IgD-negative memory B cell (primary cell): ENCODE measurements around the gene HSPB1. TPM values are rescaled to one million over a fixed set of nuclear protein-coding genes. Genes with fewer than 3 reads are reported as not detected.

Source experiments
- H3K27ac Mint-ChIP-seq, 3 donors: one replicate each; pipeline ENCODE4 v1.8.0; 2020 to 2022; ENCODE audit warnings: mild to moderate bottlenecking in 3 of 3, mixed read lengths in 3 of 3, moderate library complexity in 1 of 3
- H3K27me3 Mint-ChIP-seq: one replicate; pipeline ENCODE4 v1.8.0; 2021; ENCODE audit warnings: mixed read lengths
- H3K36me3 Mint-ChIP-seq: one replicate; pipeline ENCODE4 v1.8.0; 2020; ENCODE audit warnings: mild to moderate bottlenecking, mixed read lengths
- H3K4me1 Mint-ChIP-seq, 3 donors: one replicate each; pipeline ENCODE4 v1.8.0; 2020 to 2022; ENCODE audit warnings: mixed read lengths in 3 of 3, mild to moderate bottlenecking in 1 of 3
- H3K4me3 Mint-ChIP-seq, 4 donors: one replicate each; pipeline ENCODE4 v1.8.0; 2020 to 2022; ENCODE audit warnings: mild to moderate bottlenecking in 4 of 4, mixed read lengths in 4 of 4, moderate library complexity in 3 of 4
- H3K9me3 Mint-ChIP-seq, 3 donors: one replicate each; pipeline ENCODE4 v1.8.0; 2020 to 2021; ENCODE audit warnings: mixed read lengths in 3 of 3, mild to moderate bottlenecking in 1 of 3
- polyA plus RNA-seq: library from polyadenylated mRNA; unstranded; fragments of 300-500 nt; fragmentation: Illumina TruSeq; gene quantifications from one replicate; pipeline ENCODE4 v1.2.3, GENCODE V29; 2021

HSPB1 gene
- polyA plus RNA-seq, 1 donor from 2014 or later = 76.4 TPM

DNA sequence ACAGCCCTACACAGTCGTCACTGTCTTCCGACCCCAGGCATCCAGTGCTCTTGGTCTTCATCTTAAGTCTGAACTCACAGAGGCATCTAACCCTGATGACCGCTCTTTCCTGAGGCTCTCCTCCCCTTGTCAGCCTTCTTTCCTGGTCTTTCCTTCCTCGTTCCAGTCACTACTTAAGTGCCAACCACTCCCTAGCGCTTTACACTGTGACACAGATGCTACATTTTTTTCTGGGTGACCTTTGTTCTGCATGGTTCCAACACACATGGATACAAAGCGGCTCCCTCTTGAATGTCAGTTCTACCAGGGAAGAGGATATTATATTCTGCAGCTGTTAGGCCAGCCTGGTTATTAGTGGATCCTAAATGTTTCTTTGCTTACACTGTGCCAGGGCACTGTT lies 43.6 kb downstream of the HSPB1 start:
- peak overlapping the region in 1 of 3 donors; percentile 1 for H3K27ac Mint-ChIP-seq
- H3K4me3 Mint-ChIP-seq = no peak overlapping the region
- H3K4me1 Mint-ChIP-seq = peaks cover 18 to 34% (median 27%) of the 10 kb centered on the region in 3 donors

DNA sequence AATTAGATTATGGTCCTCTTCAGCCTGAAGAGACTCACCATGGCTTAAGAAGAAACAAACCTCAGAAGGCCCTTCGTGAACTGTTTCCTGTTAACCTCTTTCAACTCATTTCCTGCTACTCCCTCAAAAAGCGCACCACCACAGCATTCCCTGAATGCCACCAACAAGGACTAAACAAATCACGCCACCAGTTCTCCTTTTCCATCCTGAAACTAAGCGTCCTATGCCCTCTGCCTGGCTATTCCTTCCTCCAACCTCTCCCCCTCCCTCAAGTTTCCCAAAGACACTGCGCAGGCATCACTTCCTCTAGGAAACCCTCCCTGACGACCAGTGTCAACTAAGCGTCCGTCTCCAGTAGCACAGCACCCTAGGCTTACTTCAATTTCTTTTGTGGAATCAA lies 44.3 kb downstream of the HSPB1 start:
- H3K27ac Mint-ChIP-seq = no peak overlapping the region
- H3K4me1 Mint-ChIP-seq = peaks cover 20 to 36% (median 34%) of the 10 kb centered on the region in 3 donors
- peaks cover 6% of the 10 kb centered on the region for H3K36me3 Mint-ChIP-seq
- H3K9me3 Mint-ChIP-seq = no peaks in the 10 kb centered on the region
- H3K4me3 Mint-ChIP-seq = no peak overlapping the region
- no peaks in the 10 kb centered on the region for H3K27me3 Mint-ChIP-seq

More for the DNA sequence above, 43.6 kb downstream of the HSPB1 start:
- H3K27me3 Mint-ChIP-seq = no peaks in the 10 kb centered on the region
- H3K36me3 Mint-ChIP-seq = peaks cover 6% of the 10 kb centered on the region
- no peaks in the 10 kb centered on the region for H3K9me3 Mint-ChIP-seq

DNA sequence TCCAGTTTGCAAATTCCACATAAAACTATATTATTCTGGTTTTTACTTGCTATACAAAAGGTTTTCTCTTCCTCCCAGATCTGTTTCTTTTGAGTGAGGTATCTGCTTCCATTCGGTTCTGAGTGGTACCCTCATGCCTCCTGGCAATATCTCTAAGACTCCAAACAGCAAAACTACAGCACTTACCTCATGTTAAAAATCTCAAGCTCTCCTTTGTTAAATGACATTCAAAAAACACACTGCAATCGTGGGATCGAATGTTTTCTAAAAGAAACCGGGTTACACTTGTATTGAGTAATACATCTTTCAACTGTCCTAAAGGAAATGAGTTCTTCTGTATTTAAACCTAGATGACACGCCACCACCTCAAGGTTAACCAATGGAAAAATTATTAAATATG lies 45.2 kb downstream of the HSPB1 start:
- H3K36me3 Mint-ChIP-seq = peaks cover 6% of the 10 kb centered on the region
- H3K9me3 Mint-ChIP-seq = no peaks in the 10 kb centered on the region
- H3K4me3 Mint-ChIP-seq = no peak overlapping the region
- H3K27ac Mint-ChIP-seq = no peak overlapping the region
- no peaks in the 10 kb centered on the region for H3K27me3 Mint-ChIP-seq
- peaks cover 20 to 36% (median 33%) of the 10 kb centered on the region in 3 donors for H3K4me1 Mint-ChIP-seq

DNA sequence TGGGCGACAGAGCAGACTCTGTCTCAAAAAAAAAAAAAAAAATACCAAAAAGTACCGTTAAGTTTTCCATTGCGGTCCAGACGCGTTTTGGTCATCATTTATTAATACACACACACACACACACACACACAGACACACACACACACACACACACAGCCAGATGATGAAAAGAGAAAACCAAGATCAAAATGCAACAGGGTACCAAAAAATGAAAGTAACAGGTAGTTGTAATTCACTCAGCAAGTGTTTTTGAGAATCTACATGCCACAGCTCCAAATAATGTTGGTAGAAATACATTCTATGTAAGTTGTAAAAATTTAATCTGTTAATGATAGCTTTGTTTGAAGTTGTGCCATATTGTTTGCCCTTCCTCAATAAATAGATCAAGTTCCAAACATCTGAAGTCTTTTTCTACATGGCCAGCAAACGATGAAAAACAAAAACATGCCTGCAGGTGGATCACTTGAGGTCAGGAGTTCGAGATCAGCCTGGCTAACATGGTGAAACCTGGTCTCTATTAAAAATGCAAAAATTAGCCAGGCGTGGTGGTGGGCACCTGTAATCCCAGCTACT lies 46.9 kb downstream of the HSPB1 start:
- Mint-ChIP-seq H3K27me3 (no peaks in the 10 kb centered on the region), H3K4me3 (no peak overlapping the region), H3K9me3 (no peaks in the 10 kb centered on the region), H3K27ac (no peak overlapping the region), H3K4me1 (peaks cover 23 to 34% (median 25%) of the 10 kb centered on the region in 3 donors), H3K36me3 (peaks cover 6% of the 10 kb centered on the region)

DNA sequence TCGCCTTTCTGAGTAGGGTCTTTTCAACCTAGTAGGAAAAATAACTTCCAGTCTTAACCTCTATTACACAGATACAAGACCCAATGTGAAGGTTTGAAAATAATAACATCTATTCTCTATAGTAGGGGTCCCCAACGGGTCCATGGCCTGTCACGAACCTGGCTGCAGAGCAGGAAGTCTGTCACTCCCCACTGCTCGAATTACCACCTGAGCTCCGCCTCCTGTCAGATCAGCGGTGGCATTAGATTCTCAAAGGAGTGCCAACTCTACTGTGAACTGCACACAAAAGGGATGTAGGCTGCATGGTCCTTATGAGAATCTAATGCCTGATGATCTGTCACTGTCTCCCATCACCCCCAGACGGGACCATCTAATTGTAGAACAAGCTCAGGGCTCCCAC lies 48.9 kb downstream of the HSPB1 start:
- H3K9me3 Mint-ChIP-seq = no peaks in the 10 kb centered on the region
- H3K4me1 Mint-ChIP-seq = peaks cover 27 to 46% (median 33%) of the 10 kb centered on the region in 3 donors
- H3K36me3 Mint-ChIP-seq = peaks cover 6% of the 10 kb centered on the region
- H3K27ac Mint-ChIP-seq = peak overlapping the region in 1 of 3 donors; percentile 75
- H3K4me3 Mint-ChIP-seq = peak overlapping the region in 3 of 4 donors; percentile 27 to 36 (median 30)
- no peaks in the 10 kb centered on the region for H3K27me3 Mint-ChIP-seq

DNA sequence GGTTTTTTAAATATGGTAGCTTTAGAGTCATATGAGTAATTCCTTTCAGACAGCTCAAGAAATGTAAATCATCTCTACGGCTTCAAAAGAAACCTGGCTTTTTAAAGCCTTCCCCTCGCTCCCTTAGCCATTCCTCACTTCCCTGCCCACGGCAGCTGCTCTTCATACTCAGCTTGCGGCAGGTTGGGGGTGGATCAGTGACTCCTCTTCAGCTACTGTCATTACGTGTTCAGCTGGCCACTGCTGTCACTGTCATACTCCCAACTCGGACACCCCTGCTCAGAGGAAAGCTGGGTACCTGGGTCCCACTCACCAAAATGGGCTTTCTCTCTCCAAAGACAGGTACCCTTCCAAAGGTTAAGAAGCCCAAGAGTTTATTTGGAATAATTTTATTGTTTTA lies 49.7 kb downstream of the HSPB1 start:
- Mint-ChIP-seq H3K27me3 (no peaks in the 10 kb centered on the region), H3K36me3 (peaks cover 6% of the 10 kb centered on the region), H3K9me3 (no peaks in the 10 kb centered on the region), H3K4me1 (peaks cover 33 to 49% (median 38%) of the 10 kb centered on the region in 3 donors), H3K27ac (peak overlapping the region in 1 of 3 donors; percentile 75), H3K4me3 (no peak overlapping the region)

DNA sequence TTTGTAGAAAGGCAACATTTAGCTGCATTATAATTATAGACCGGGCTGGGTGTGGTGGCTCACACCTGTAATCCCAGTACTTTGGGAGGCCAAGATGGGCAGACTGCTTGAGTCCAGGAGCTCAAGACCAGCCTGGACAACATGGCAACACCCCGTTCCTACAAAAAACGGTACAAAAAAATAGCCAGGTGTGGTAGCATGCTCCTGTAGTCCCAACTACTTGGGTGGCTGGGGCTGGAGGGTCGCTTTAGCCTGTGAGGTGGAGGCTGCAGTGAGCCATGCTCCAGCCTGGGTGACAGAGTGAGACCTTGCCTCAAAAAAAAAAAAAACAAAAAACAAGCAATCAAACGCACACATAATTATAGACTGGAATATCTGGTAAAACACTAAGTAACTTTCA lies 51.3 kb downstream of the HSPB1 start:
- Mint-ChIP-seq H3K4me3 (peak overlapping the region in 1 of 4 donors; percentile 38), H3K36me3 (peaks cover 6% of the 10 kb centered on the region)

More for the DNA sequence above, 51.3 kb downstream of the HSPB1 start:
- H3K27me3 Mint-ChIP-seq = no peaks in the 10 kb centered on the region
- H3K9me3 Mint-ChIP-seq = no peaks in the 10 kb centered on the region
- H3K4me1 Mint-ChIP-seq = peaks cover 41 to 51% (median 44%) of the 10 kb centered on the region in 3 donors
- no peak overlapping the region for H3K27ac Mint-ChIP-seq

Other genes with a start within 250 kb of the HSPB1 start
- gene SRRM3, start 100.8 kb upstream of the HSPB1 start, polyA plus RNA-seq = not detected
- gene YWHAG, start 56.3 kb downstream of the HSPB1 start, polyA plus RNA-seq = 3.5 TPM
- gene SSC4D, start 107.0 kb downstream of the HSPB1 start, polyA plus RNA-seq = not detected
- 4.1 TPM for gene ZP3, start 122.3 kb downstream of the HSPB1 start, polyA plus RNA-seq
- gene DTX2, start 159.0 kb downstream of the HSPB1 start, polyA plus RNA-seq = 19.9 TPM
- not detected for gene UPK3B, start 207.9 kb downstream of the HSPB1 start, polyA plus RNA-seq
- 0.11 TPM for gene SPDYE16, start 240.6 kb downstream of the HSPB1 start, polyA plus RNA-seq